HAP-1 (cell line): ENCODE results near the gene CCDC88B.

Experiments
- DNase-seq, 2 experiments: peaks; one replicate each; pipeline ENCODE4 v3.0.0-alpha.2; 2016 to 2020; ENCODE audit warnings: low spot score in 2 of 2
- H3K27me3 ChIP-seq: fragments of 250-450 bp; sonication (Bioruptor Pico); 2 replicates; pipeline ENCODE4 v1.5.1; 2020; ENCODE audit warnings: low read depth, mild to moderate bottlenecking, moderate library complexity
- H3K36me3 ChIP-seq: fragments of 250-450 bp; sonication (Bioruptor Pico); replicated peaks from 2 replicates; pipeline ENCODE4 v1.5.1; 2020; ENCODE audit warnings: mild to moderate bottlenecking
- H3K4me1 ChIP-seq: fragments of 250-450 bp; sonication (Bioruptor Pico); 2 replicates; pipeline ENCODE4 v1.5.1; 2020; ENCODE audit warnings: mild to moderate bottlenecking
- H3K4me3 ChIP-seq: fragments of 250-450 bp; sonication (Bioruptor Pico); 2 replicates; pipeline ENCODE4 v1.5.1; 2020; ENCODE audit warnings: mild to moderate bottlenecking, moderate library complexity
- H3K9me3 ChIP-seq: fragments of 250-450 bp; sonication (Bioruptor Pico); 2 replicates; pipeline ENCODE4 v1.5.1; 2020; ENCODE audit warnings: mild to moderate bottlenecking, moderate library complexity
- in situ Hi-C: fragments of 300-500 bp; cut with MboI; formaldehyde crosslinking; loops from 3 replicates; pipeline ENCODE4 v1.14.3; 2020; ENCODE audit warnings: low sequenced_read_pairs, inconsistent platforms, mixed read lengths

The CCDC88B gene

DNA sequence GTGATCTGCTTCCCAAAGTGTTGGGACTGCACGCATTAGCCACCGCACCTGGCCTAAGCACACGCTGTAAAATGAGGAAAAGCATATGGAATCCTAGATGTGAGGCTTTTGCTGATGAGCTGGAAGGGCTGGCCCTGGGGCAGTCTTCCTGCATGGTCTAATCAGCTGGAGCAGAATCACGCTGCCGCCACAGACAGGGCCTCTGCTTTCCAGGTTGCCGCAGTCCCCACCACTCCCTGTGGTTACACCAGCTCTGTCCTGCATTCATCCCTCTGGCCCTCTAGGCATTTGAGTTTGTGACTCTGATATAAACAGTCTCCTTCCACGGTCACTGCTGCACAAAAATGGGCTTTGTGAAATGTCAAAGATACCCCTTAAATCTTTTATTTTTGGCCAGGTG is 36.1 kb downstream of the CCDC88B start:
- Histone ChIP-seq H3K4me3 (no peak overlapping the region), H3K9me3 (no peaks in the 10 kb centered on the region), H3K36me3 (no peaks in the 10 kb centered on the region), H3K4me1 (no peaks in the 10 kb centered on the region), H3K27me3 (no peaks in the 10 kb centered on the region)
- in situ Hi-C loops, result no loop called here
- no peak for DNase-seq

DNA sequence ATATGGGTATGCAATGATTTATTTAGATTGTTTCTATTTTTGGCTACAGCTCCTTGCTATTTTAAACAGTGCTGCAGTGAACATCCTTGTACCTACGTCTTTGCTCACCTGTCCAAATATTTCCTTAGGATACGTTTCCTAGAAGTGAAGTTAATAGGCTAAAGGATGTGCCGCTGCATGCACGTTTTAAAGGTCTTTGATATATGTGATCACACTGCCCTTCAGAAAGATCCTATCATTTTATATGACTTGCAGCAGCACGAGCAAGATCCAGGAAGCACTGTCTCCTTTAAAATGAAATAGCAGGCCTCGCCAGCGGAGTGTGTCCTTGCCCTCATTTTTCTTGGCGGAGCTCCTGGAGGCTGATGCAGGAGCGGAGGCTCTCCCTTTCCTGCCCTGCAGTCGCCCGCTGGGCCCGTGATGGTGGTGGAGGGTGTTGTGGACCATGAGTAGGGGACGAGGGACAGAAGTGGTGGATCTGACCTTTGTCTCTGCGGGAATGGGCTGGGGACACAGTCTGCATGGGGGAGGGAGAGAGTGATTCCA is 38.4 kb downstream of the CCDC88B start:
- Histone ChIP-seq H3K4me3 (no peak overlapping the region), H3K4me1 (no peaks in the 10 kb centered on the region), H3K36me3 (no peaks in the 10 kb centered on the region), H3K27me3 (0 out of 2 replicates have a peak, but pooled peaks cover 2% of the 10 kb centered on the region), H3K9me3 (no peaks in the 10 kb centered on the region)
- no peak for DNase-seq
- in situ Hi-C loops, result no loop called here

DNA sequence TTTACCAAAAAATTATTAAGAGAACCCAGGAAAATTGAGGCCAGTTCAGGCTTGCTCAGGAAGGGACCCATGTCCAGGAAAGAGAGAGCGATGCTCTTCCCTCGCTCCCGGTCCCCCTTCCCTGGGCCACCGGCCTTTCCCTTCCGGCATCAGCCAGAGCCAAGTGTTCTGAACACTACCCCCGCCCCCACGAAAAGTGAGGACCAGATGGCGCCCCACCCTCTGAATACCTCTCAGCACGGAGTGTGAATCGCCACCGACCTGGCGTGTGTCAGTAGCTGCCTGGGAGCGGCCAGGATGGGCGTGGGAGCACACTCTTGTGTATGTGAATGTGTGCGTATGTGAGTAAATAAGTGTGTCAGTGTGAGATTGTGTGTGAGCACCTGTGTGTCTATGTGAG is 39.2 kb downstream of the CCDC88B start:
- Histone ChIP-seq H3K36me3 (no peaks in the 10 kb centered on the region), H3K27me3 (0 out of 2 replicates have a peak, but pooled peaks cover 2% of the 10 kb centered on the region), H3K4me3 (no peak overlapping the region), H3K4me1 (no peaks in the 10 kb centered on the region), H3K9me3 (no peaks in the 10 kb centered on the region)
- no peak for DNase-seq
- in situ Hi-C loops, result no loop called here

DNA sequence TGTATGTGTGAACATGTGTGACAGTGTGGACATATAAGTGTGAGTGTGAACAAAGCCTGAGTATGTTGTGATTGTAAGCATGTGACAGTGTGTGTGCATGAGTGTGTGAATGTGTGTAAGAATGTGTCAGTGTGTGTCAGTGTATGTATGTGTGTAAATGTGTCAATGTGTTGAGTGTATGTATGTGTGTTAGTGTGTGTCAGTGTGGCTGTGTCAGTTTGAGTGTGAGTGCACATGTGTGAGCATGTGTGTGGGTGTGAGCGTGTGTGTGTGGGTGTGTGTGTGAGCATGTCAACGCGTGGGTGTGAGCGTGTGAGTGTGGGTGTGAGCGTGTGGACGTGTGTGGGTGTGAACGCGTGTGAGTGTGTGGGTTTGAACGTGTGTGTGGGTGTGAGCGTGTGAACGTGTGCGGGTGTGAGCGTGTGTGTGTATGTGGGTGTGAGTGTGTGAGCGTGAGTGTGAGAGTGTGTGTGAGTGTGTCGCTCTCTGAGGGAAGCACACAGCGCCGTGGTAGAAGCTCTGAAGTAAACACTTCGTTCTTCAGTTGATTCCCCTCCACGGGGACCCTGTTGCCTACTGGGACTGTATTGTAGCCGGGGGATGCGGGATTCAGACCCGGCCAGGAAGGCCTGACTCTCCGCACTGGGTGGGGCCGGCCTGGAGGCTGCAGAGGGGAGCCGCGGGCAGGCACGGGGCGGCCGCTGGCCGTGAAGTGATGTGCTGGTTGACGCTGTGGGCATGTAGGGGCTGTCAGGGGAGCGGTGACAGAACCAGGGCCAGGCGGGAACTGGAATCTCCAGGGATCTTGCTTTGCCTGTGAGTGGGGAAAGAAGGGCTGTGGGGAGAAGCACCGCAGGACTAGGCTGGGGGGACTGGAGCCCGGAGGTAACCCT is 40.1 kb downstream of the CCDC88B start:
- H3K4me1 ChIP-seq, result no peaks in the 10 kb centered on the region
- H3K9me3 ChIP-seq, result no peaks in the 10 kb centered on the region
- H3K4me3 ChIP-seq, result no peak overlapping the region
- 0 out of 2 replicates have a peak, but pooled peaks cover 2% of the 10 kb centered on the region for H3K27me3 ChIP-seq
- no peak for DNase-seq
- no peaks in the 10 kb centered on the region for H3K36me3 ChIP-seq
- in situ Hi-C loops, result no loop called here

DNA sequence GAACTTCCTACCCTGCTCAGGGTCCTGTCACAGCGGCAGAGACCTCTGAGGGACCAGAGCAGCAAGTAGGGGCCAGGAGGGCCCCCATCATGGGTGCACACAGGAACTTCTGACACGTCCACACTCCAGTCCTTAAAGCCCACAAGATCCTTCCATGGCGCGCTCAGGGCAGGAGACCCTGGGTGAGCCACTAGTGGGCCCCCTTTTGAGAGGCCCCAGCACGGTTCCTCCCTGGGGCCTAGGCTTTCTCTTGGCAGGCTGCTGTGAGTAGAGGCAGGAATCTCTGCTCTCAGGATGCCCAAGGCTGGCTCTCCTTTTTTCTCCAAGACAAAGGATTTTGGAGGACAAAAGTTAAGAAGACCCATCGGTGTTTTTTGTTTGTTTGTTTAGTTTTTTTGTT is 41.3 kb downstream of the CCDC88B start:
- Histone ChIP-seq H3K4me3 (no peak overlapping the region), H3K36me3 (no peaks in the 10 kb centered on the region), H3K9me3 (no peaks in the 10 kb centered on the region), H3K4me1 (no peaks in the 10 kb centered on the region), H3K27me3 (peaks cover 6% of the 10 kb centered on the region; the same call in 1 of the 2 replicates)
- in situ Hi-C loops, result no loop called here
- DNase-seq, result no peak

DNA sequence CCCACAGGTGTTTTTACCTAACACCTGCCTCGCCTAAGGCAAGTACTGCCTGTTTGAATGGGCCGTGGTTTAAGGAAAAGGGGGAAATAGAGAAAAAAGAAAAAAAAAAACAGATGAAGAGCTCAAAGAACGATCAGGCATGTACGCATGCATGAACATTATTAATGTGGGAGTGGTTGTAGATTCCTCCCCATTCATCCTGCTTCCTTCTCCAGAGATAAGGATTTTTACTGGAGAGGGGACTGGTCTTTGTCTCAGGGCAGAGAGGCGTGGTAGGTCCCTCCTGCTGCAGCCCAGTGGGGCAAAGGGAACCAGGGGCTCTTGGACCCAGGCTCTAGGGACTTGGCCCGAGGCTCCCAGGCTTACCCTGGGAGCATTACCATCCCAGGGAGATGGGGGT is 42.0 kb downstream of the CCDC88B start:
- in situ Hi-C loops, result no loop called here
- peaks cover 6% of the 10 kb centered on the region; the same call in 1 of the 2 replicates for H3K27me3 ChIP-seq
- DNase-seq, result no peak
- H3K36me3 ChIP-seq, result no peaks in the 10 kb centered on the region
- no peak overlapping the region for H3K4me3 ChIP-seq
- no peaks in the 10 kb centered on the region for H3K4me1 ChIP-seq
- H3K9me3 ChIP-seq, result no peaks in the 10 kb centered on the region

DNA sequence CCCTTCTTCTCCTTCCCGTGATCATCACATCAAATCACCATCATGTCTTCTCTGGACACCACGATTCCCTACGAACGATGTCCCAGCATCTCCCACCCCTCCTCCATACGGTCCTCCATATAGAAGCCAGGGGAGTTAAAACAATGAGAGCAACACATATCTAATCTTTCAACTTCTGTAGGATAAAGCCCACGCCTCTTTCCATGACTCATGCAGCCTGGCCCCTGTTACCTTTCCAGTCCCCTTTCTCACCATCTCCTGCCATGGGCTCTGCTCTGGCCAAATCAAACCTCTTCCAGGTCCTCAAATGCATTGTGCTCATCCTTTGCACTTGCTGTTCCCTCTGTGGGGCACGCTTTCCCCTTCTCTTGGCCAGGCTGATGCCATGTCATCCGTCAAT is 42.6 kb downstream of the CCDC88B start:
- in situ Hi-C loops, result no loop called here
- H3K36me3 ChIP-seq, result no peaks in the 10 kb centered on the region

DNA sequence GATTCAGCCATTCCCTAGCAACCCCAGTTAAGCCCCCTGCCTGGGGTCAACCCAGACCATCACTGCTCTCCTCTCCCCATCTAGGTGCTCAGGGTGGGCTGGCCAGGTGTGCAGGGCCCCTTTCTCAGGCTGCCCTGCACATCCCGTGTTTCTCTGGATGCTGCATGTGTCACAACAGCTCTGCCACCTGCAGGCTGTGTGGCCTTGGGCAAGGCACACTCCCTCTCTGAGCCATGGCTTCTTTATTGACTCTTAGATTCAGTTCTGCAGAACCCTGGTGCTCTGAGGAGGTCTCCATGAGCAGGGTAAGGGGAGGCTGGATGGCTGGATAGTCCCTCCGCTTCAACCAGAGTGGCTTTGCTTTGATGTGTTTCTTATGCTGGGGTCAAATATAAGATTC is 43.6 kb downstream of the CCDC88B start:
- no peak overlapping the region for H3K4me3 ChIP-seq
- in situ Hi-C loops, result no loop called here
- H3K27me3 ChIP-seq, result peaks cover 6% of the 10 kb centered on the region; the same call in 1 of the 2 replicates
- H3K36me3 ChIP-seq, result no peaks in the 10 kb centered on the region
- no peak for DNase-seq
- H3K4me1 ChIP-seq, result no peaks in the 10 kb centered on the region
- H3K9me3 ChIP-seq, result no peaks in the 10 kb centered on the region

More for the DNA sequence above, 42.6 kb downstream of the CCDC88B start:
- Histone ChIP-seq H3K4me3 (no peak overlapping the region), H3K27me3 (peaks cover 6% of the 10 kb centered on the region; the same call in 1 of the 2 replicates), H3K4me1 (no peaks in the 10 kb centered on the region), H3K9me3 (no peaks in the 10 kb centered on the region)
- DNase-seq, result no peak

DNA sequence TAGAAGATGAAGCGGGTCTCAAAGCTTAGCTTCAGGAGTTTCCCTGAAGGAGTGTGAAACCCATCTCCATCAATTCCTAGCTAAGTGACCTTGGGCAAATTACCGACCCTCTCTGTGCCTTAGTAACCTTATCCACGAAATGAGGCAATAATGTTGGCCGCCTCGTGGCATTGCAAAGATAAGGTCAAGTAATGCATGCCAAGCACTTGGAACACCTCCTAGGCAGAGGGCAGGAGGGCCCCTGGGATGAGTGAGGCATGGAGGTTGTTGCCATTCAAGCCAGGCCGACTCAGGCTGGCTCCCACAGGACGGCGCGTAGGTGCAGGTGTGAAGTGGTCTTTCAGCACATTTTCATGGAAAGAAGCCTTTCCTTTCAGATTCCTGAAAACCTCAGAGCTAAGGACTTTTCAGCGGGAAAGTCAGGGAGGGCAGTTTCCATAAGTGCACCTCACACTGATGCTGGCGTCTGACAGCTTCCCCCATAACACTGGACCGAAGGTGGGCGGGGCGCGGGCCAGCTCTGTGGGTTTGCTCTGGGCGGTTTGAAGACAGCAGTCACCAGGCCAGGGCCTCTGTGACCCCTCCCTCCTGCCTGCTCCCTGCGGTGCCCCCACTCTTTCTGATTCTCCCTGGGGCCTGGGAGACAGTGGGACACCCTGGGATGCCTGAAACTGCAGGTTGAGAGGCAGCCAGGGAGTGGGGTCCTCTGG is 44.2 kb downstream of the CCDC88B start:
- Histone ChIP-seq H3K9me3 (no peaks in the 10 kb centered on the region), H3K27me3 (peaks cover 6% of the 10 kb centered on the region; the same call in 1 of the 2 replicates), H3K4me3 (no peak overlapping the region), H3K36me3 (no peaks in the 10 kb centered on the region), H3K4me1 (no peaks in the 10 kb centered on the region)
- DNase-seq, result no peak
- in situ Hi-C loops, result no loop called here

DNA sequence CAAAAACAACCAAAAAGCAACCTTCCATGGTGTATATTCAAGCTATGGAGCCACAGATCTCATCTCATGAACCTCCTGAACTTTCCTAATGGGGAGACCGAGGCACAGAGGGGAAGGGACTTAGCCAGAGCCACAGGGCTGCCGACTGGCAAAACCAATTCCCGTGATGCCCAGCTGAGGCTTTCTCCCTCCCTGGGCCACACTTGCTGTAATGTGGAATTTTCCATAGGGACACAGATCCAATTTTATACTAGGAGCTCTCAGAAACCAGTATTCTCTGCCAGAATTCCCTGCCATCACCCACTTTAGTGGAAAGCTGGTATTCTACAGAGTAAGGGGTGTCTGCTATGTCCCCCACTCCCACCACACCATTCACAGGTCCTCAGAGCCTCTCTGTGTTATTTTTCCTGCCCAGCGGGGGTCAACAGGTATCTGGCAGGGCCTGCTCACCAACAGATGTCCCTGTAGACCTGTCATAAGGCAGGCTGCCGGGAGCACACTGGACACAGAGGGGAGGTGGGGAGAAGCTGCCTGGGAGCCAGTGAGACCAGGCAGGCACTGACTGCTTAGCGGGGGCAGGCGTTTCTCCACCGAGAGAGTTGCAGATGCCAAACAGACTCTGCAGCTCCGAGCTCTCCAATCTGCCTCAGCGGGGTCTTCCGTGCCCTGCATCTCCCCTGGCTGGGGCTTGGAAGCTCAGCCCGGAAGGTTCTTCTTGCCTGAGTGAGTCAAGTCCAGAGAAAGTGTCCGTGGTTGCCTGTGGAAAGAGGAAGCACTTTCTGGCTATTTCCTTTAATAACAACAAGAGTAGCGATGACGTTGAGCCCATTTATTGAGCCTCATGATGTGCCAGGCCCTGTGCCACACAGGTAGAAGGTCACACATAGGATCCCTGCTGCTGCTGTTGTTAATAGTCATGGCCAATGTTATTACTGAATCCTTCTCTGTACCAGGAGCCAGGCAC is 45.3 kb downstream of the CCDC88B start:
- H3K9me3 ChIP-seq, result no peaks in the 10 kb centered on the region
- peaks cover 6% of the 10 kb centered on the region; the same call in 1 of the 2 replicates for H3K27me3 ChIP-seq
- H3K4me1 ChIP-seq, result no peaks in the 10 kb centered on the region
- in situ Hi-C loops, result no loop called here
- H3K4me3 ChIP-seq, result no peak overlapping the region
- H3K36me3 ChIP-seq, result no peaks in the 10 kb centered on the region
- DNase-seq, result no peak

DNA sequence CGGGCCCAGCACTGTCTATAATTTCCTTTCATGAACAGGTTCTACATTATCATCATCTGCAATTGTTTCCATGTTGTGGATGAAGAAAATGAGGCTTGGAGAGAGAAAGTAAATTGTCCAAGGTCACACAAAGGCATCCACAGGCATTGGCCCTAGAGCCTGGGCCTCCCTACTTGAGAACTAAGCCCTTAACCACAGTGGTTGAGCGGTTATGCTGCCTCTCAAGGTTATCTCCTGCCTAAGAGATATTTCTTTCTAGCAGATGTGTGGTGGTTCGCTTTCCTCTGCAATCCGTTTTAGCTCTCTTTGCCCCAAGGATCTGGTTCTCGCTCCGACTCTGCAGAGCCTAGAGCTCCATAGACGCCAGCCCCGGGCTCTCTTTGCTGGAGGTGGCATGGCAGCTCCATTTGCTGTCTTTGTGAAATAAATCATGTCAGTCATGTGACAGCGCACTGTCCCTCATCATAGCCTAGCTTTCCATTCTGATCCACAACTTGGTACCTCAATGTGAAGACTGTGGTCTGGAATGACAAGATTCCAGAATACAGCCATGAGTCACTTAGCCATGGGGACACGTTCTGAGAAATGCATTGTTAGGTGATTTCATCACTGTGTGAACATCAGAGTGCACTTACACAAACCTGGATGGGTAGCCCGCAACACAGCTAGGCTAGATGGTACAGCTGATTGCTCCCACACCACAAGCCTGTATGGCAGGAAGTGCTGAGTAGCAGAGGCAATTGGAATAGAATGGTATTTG is 46.1 kb downstream of the CCDC88B start:
- in situ Hi-C loops, result no loop called here
- DNase-seq, result no peak
- Histone ChIP-seq H3K9me3 (no peaks in the 10 kb centered on the region), H3K27me3 (peaks cover 6% of the 10 kb centered on the region; the same call in 1 of the 2 replicates), H3K4me3 (no peak overlapping the region), H3K36me3 (no peaks in the 10 kb centered on the region), H3K4me1 (no peaks in the 10 kb centered on the region)

DNA sequence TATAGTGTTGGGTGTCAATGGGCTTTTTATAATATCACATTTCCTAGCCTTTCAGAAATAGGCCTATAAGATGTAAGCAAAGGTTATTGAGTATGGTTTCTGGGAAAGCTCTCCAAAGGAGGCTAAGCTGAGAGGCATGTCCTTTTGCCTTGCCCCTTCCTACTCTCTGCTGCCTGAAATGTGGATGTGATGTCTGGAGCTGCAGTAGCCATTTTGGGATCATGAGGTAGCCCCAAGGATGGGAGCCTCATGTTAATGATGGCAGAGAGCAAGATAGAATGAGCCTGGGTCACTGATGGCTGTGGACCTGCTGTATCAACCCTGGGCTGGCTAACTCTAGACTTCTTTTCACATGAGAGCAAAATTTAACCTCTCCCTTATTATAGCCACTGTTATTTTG is 47.9 kb downstream of the CCDC88B start:
- no peaks in the 10 kb centered on the region for H3K4me1 ChIP-seq
- H3K9me3 ChIP-seq, result no peaks in the 10 kb centered on the region
- H3K27me3 ChIP-seq, result peaks cover 4% of the 10 kb centered on the region; the same call in 1 of the 2 replicates
- in situ Hi-C loops, result no loop called here
- DNase-seq, result no peak
- H3K4me3 ChIP-seq, result no peak overlapping the region
- H3K36me3 ChIP-seq, result no peaks in the 10 kb centered on the region
